ENCODE results near the gene CHD3.

The CHD3 gene

GRCh38 chr17:7843536-7844291 is 44.9 kb upstream of the CHD3 start:
- POLR2A ChIA-PET: interaction anchor here (1.0 to 7.7 kb wide), 7 partner anchors 9 to 175 kb away, joined by 3 to 110 read pairs (median 5); partner anchors contain the start of genes CNTROB, CYB5D1, KDM6B and NAA38
- Histone ChIP-seq H3K4me1 (ENCODE audit: control insufficient read depth, insufficient read depth, low read length) (peaks cover 17% of the 10 kb centered on the region), H3K27ac (ENCODE audit: extremely low read depth, low read depth, low read length) (peak overlapping the region; percentile 96), H3K36me3 (ENCODE audit: control insufficient read depth in 2 of 2, insufficient read depth in 1 of 2, low read length in 2 of 2) (peaks cover 9 to 33% of the 10 kb centered on the region in 2 experiments), H3K4me3 (ENCODE audit: low read depth, low read length) (peak overlapping the region; percentile 70), H3K9me3 (ENCODE audit: control insufficient read depth, insufficient read depth, low read depth, low read length) (no peaks in the 10 kb centered on the region)
- CTCF ChIA-PET: interaction anchor here (0.8 to 2.9 kb wide), 3 partner anchors 9 to 101 kb away, joined by 4 to 12 read pairs (median 5); partner anchors contain the start of gene NAA38
- TF ChIP-seq SP3 (tag by site-specific recombination; IDR thresholded peaks at IDR 0.05) (peak; percentile 78), ZNF791 (tag by site-specific recombination; IDR thresholded peaks at IDR 0.05) (no peak), KLF9 (tag by site-specific recombination; IDR thresholded peaks at IDR 0.05; ENCODE audit: low read depth) (peak; percentile 84), ZNF501 (tag by site-specific recombination; IDR thresholded peaks at IDR 0.05) (peak; percentile 52; the same call in 1 of the 2 replicates), ZNF214 (tag by site-specific recombination; IDR thresholded peaks at IDR 0.05; ENCODE audit: borderline replicate concordance) (no peak), ZNF416 (tag by site-specific recombination; IDR thresholded peaks at IDR 0.05) (no peak), GLIS1 (tag by site-specific recombination; IDR thresholded peaks at IDR 0.05) (peak; percentile 50; the same call in 1 of the 2 replicates), ZNF133 (tag by site-specific recombination; IDR thresholded peaks at IDR 0.05) (no peak), ZNF626 (tag by site-specific recombination; IDR thresholded peaks at IDR 0.05) (no peak), ZSCAN23 (tag by site-specific recombination; IDR thresholded peaks at IDR 0.05) (no peak), IKZF3 (tag by site-specific recombination; IDR thresholded peaks at IDR 0.05) (peak; percentile 91), ZNF223 (tag by site-specific recombination; IDR thresholded peaks at IDR 0.05) (no peak), ZNF514 (tag by site-specific recombination; IDR thresholded peaks at IDR 0.05) (no peak), ZNF621 (tag by site-specific recombination; IDR thresholded peaks at IDR 0.05) (no peak), ZBTB26 (tag by site-specific recombination; optimal IDR thresholded peaks at IDR 0.05) (peak; percentile 76), TSHZ1 (tag by site-specific recombination; IDR thresholded peaks at IDR 0.05; ENCODE audit: borderline replicate concordance) (no peak), ZNF488 (tag by site-specific recombination; IDR thresholded peaks at IDR 0.05) (no peak), ZNF785 (tag by site-specific recombination; IDR thresholded peaks at IDR 0.05) (no peak; the same call in 1 of the 2 replicates), PRDM2 (tag by site-specific recombination; IDR thresholded peaks at IDR 0.05; ENCODE audit: borderline replicate concordance) (no peak), ZNF560 (tag by site-specific recombination; IDR thresholded peaks at IDR 0.05; ENCODE audit: borderline replicate concordance) (no peak), MEIS1 (CRISPR knock-in tag; IDR thresholded peaks at IDR 0.05; ENCODE audit: borderline replicate concordance) (no peak), ZBTB8A (tag by site-specific recombination; IDR thresholded peaks at IDR 0.05) (0 out of 2 replicates have a peak, but pooled peaks have one; percentile 30), ZNF391 (tag by site-specific recombination; IDR thresholded peaks at IDR 0.05; ENCODE audit: borderline replicate concordance, low read depth) (0 out of 2 replicates have a peak, but pooled peaks have one; percentile 15), ZNF114 (tag by site-specific recombination; IDR thresholded peaks at IDR 0.05) (no peak), ZNF354C (tag by site-specific recombination; IDR thresholded peaks at IDR 0.05; ENCODE audit: borderline replicate concordance, low read depth) (no peak), ZNF366 (tag by site-specific recombination; conservative IDR thresholded peaks at IDR 0.05) (peak; percentile 72)
